Hepatocyte (in vitro differentiated cells): ENCODE data around the gene CDK11B. TPM values are rescaled to one million over a fixed set of nuclear protein-coding genes. Genes with fewer than 3 reads are reported as not detected.

Experiments used
- DNase-seq: peaks from one replicate; pipeline ENCODE4 v3.0.0-alpha.2; 2016; ENCODE audit warnings: low spot score
- H2AFZ ChIP-seq: fragments of 200-600 bp; sonication (generic); 2 replicates; pipeline ENCODE4 v1.6.0; 2016; ENCODE audit warnings: antibody characterized with exemption, mild to moderate bottlenecking
- H3K27ac ChIP-seq: fragments of 200-600 bp; sonication (generic); 2 replicates; pipeline ENCODE4 v1.5.1; 2016; ENCODE audit warnings: mild to moderate bottlenecking
- H3K27me3 ChIP-seq: fragments of 200-600 bp; sonication (generic); 2 replicates; pipeline ENCODE4 v1.6.1; 2016
- H3K36me3 ChIP-seq: fragments of 200-600 bp; sonication (generic); replicated peaks from 2 replicates; pipeline ENCODE4 v1.5.1; 2016; ENCODE audit warnings: low read depth; ENCODE audit not compliant: insufficient read depth
- H3K4me1 ChIP-seq: fragments of 200-600 bp; sonication (generic); 2 replicates; pipeline ENCODE4 v1.5.1; 2016; ENCODE audit warnings: mild to moderate bottlenecking, moderate library complexity; ENCODE audit not compliant: insufficient read depth
- H3K4me2 ChIP-seq: fragments of 200-600 bp; sonication (generic); 2 replicates; pipeline ENCODE4 v1.6.0; 2016
- H3K4me3 ChIP-seq: fragments of 200-600 bp; sonication (generic); 2 replicates; pipeline ENCODE4 v1.5.1; 2016; ENCODE audit warnings: mild to moderate bottlenecking
- H3K79me2 ChIP-seq: fragments of 200-600 bp; sonication (generic); 2 replicates; pipeline ENCODE4 v1.6.0; 2017; ENCODE audit warnings: mild to moderate bottlenecking
- H3K9me2 ChIP-seq: fragments of 200-600 bp; sonication (generic); replicated peaks from 2 replicates; pipeline ENCODE4 v1.6.0; 2017; ENCODE audit warnings: mild to moderate bottlenecking; ENCODE audit not compliant: insufficient read depth
- H3K9me3 ChIP-seq: fragments of 200-600 bp; sonication (generic); 2 replicates; pipeline ENCODE4 v1.5.1; 2016; ENCODE audit warnings: low read depth, mild to moderate bottlenecking
- H4K20me1 ChIP-seq: fragments of 200-600 bp; sonication (generic); 2 replicates; pipeline ENCODE4 v1.6.0; 2016; ENCODE audit warnings: mild to moderate bottlenecking; ENCODE audit not compliant: insufficient read depth, poor library complexity, severe bottlenecking
- EZH2 ChIP-seq: fragments of 200-600 bp; sonication (generic); IDR thresholded peaks from 2 replicates; pipeline ENCODE4 v1.6.1; 2016; ENCODE audit warnings: antibody characterized with exemption, mild to moderate bottlenecking, borderline replicate concordance
- EZH2phosphoT487 ChIP-seq: fragments of 200-600 bp; sonication (generic); IDR thresholded peaks from one replicate; pipeline ENCODE4 v1.6.1; 2018; ENCODE audit warnings: antibody characterized with exemption, mild to moderate bottlenecking, low read depth, moderate library complexity; ENCODE audit not compliant: unreplicated experiment, severe bottlenecking
- WGBS: methylation state at CpG from one replicate; pipeline ENCODE4 v1.1.6; 2016; ENCODE audit warnings: low lambda C conversion rate; ENCODE audit errors: missing lambda C conversion rate; 5-methylcytosine and 5-hydroxymethylcytosine counted together
- polyA plus RNA-seq: library from polyadenylated mRNA; unstranded; fragments of >200 nt; fragmentation: Nextera tagmentation; extraction: Ambion mirVana; gene quantifications from 2 replicates; pipeline ENCODE4 v1.2.1, GENCODE V29; 2016
- total RNA-seq: library from RNA; depleted of rRNA; stranded (reverse); fragments of >200 nt; gene quantifications from 2 replicates; pipeline ENCODE4 v1.2.3, GENCODE V29; 2014
- TF ChIP-seq, protein P1 (sequence below): fragments of 200-600 bp; sonication (generic); IDR thresholded peaks from 2 replicates; pipeline ENCODE4 v1.5.1; 2016; ENCODE audit warnings: antibody characterized with exemption, mild to moderate bottlenecking; ENCODE audit not compliant: poor library complexity

CDK11B gene
- total and polyA plus RNA-seq, 2 experiments from 2014 or later: 7.5 to 15.3 TPM

DNA sequence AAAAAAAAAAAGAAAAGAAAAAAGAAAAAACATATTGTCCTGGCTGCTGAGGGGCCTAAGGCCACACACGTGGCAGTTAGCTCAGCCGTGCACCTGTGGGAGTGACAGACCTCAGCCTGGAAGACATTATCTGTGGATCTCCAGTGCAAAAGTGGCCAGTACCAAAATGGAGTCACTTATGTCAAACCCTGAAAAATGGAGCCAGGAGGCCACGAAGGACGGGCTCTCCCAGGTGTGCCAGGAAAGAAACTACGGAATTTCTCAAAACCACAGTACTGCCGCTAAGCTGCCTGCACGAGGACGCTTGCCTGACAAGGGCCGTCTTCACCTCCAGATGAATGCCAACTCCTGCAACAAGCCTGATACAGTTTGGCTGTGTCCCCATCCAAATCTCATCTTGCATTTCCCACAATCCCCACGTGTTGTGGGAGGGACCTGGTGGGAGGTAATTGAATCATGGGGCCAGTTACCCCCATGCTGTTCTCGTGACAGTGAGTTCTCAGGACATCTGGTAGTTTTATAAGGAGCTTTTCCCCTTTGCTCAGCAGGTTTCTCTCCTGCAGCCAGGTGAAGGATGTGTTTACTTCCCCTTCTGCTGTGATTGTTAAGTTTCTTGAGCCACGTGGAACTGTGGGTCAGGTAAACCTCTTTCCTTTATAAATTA is 48.9 kb downstream of the CDK11B start:
- peaks cover 7% of the 10 kb centered on the region for H4K20me1 ChIP-seq
- H3K9me3 ChIP-seq: no peaks in the 10 kb centered on the region
- H3K27me3 ChIP-seq: no peaks in the 10 kb centered on the region
- H3K36me3 ChIP-seq: no peaks in the 10 kb centered on the region
- no peak for TF ChIP-seq EZH2
- TF ChIP-seq, protein P1, sequence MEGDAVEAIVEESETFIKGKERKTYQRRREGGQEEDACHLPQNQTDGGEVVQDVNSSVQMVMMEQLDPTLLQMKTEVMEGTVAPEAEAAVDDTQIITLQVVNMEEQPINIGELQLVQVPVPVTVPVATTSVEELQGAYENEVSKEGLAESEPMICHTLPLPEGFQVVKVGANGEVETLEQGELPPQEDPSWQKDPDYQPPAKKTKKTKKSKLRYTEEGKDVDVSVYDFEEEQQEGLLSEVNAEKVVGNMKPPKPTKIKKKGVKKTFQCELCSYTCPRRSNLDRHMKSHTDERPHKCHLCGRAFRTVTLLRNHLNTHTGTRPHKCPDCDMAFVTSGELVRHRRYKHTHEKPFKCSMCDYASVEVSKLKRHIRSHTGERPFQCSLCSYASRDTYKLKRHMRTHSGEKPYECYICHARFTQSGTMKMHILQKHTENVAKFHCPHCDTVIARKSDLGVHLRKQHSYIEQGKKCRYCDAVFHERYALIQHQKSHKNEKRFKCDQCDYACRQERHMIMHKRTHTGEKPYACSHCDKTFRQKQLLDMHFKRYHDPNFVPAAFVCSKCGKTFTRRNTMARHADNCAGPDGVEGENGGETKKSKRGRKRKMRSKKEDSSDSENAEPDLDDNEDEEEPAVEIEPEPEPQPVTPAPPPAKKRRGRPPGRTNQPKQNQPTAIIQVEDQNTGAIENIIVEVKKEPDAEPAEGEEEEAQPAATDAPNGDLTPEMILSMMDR: no peak
- TF ChIP-seq EZH2phosphoT487: no peak
- H3K9me2 ChIP-seq: no peaks in the 10 kb centered on the region
- H3K4me2 ChIP-seq: no peak overlapping the region
- H3K4me3 ChIP-seq: no peak overlapping the region
- no peak overlapping the region for H3K27ac ChIP-seq
- peaks cover 10% of the 10 kb centered on the region for H3K4me1 ChIP-seq
- no peak for DNase-seq
- H2AFZ ChIP-seq: no peak overlapping the region
- WGBS: 78% methylated on average over 12 of the region's 12 CpGs
- peaks cover 24% of the 10 kb centered on the region for H3K79me2 ChIP-seq

DNA sequence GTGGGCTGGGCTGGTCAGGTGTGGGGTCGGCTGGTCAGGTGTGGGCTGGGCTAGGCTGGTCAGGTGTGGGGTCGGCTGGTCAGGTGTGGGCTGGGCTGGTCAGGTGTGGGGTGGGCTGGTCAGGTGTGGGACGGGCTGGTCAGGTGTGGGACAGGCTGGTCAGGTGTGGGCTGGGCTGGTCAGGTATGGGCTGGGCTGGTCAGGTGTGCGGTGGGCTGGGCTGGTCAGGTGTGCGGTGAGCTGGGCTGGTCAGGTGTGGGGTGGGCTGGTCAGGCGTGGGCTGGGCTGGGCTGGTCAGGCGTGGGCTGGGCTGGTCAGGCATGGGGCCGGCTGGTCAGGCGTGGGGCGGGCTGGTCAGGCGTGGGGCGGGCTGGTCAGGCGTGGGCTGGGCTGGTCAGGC is 52.6 kb downstream of the CDK11B start:
- TF ChIP-seq, protein P1: no peak
- TF ChIP-seq EZH2 (no peak), EZH2phosphoT487 (no peak)
- 100% methylated on average over 2 of the region's 13 CpGs for WGBS
- H3K4me1 ChIP-seq: no peaks in the 10 kb centered on the region

DNA sequence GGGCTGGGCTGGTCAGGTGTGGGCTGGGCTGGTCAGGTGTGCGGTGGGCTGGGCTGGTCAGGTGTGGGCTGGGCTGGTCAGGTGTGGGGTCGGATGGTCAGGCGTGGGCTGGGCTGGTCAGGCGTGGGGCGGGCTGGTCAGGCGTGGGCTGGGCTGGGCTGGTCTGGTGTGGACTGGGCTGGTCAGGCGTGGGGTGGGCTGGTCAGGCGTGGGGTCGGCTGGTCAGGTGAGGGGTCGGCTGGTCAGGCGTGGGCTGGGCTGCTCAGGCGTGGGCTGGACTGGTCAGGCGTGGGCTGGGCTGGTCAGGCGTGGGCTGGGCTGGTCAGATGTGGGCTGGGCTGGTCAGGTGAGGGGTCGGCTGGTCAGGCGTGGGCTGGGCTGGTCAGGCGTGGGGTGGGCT is 53.1 kb downstream of the CDK11B start:
- Histone ChIP-seq H2AFZ (no peak overlapping the region), H3K27ac (no peak overlapping the region), H3K4me3 (no peak overlapping the region), H3K36me3 (no peaks in the 10 kb centered on the region), H3K4me1 (no peaks in the 10 kb centered on the region), H3K4me2 (no peak overlapping the region), H4K20me1 (no peaks in the 10 kb centered on the region), H3K79me2 (no peaks in the 10 kb centered on the region), H3K9me2 (no peaks in the 10 kb centered on the region), H3K9me3 (no peaks in the 10 kb centered on the region), H3K27me3 (peaks cover 29% of the 10 kb centered on the region)
- TF ChIP-seq EZH2phosphoT487 (no peak), EZH2 (no peak)
- TF ChIP-seq, protein P1: no peak
- no peak for DNase-seq
- 90% methylated on average over 2 of the region's 17 CpGs for WGBS

More for the DNA sequence above, 52.6 kb downstream of the CDK11B start:
- Histone ChIP-seq H3K4me2 (no peak overlapping the region), H2AFZ (no peak overlapping the region), H4K20me1 (no peaks in the 10 kb centered on the region), H3K27me3 (peaks cover 24% of the 10 kb centered on the region), H3K9me3 (no peaks in the 10 kb centered on the region), H3K27ac (no peak overlapping the region), H3K9me2 (no peaks in the 10 kb centered on the region), H3K4me3 (no peak overlapping the region), H3K36me3 (no peaks in the 10 kb centered on the region), H3K79me2 (no peaks in the 10 kb centered on the region)
- DNase-seq: no peak
